LNCaP clone FGC (cell line): ENCODE results near the gene HGS.

ENCODE experiments used
- DNase-seq: peaks from one replicate; pipeline ENCODE4 v3.0.0-alpha.2; 2011; ENCODE audit warnings: low read depth
- H3K4me3 ChIP-seq: 2 replicates; pipeline ENCODE4 v1.5.1; 2011; ENCODE audit warnings: mild to moderate bottlenecking, low read depth, low read length, control low read depth
- CTCF ChIP-seq: IDR thresholded peaks from 2 replicates; pipeline ENCODE4 v1.5.1; 2012; ENCODE audit warnings: mild to moderate bottlenecking; ENCODE audit not compliant: control insufficient read depth, insufficient read depth; ENCODE audit errors: extremely low read depth

The HGS gene

DNA sequence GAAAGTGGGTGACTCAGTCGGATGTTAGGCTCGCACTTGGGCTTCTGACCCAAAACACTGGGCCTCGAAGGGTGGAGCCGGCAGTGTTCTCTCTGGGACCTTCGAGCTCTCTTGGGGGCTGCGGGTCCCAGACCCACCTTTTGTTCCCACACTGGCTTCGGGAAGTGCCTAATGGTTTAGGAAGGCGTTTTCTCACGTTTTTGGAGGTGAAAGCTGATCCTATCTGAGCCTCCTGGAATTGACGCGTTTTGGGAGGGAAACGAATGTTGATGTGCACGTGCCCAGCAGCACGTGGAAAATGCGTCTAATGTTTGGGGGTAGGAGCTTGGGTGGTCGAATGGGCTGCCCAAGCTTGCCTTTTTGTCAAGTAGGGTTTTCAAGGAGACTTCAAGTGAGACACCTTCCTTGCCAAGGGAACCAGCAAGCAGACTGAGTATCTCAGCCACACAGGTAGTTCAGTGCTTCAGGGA is 666 bp downstream of the HGS start:
- TF ChIP-seq CTCF: no peak
- DNase-seq: no peak
- peak overlapping the region; percentile 99 for H3K4me3 ChIP-seq

DNA sequence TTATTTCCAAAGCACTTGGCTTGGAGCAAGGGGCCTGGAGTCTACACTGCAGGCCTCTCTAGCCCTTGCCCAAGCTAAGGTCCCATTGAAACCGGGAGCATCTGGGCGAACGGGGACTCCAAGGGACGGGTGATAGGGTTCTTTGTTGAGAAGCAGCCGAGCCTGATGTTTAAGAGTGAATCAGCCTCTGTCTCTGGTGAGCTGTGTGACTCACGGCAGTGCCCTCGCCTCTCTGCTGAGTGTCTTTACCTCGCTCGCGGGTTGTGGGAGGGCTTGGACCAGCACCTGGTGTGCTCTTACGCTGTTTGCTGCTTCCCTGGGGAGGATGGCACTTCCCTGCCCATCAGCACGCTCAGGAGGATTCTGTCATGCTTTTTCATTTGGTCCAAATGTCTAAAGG is 1.3 kb downstream of the HGS start:
- H3K4me3 ChIP-seq: peak overlapping the region; percentile 99
- no peak for TF ChIP-seq CTCF
- DNase-seq: no peak

DNA sequence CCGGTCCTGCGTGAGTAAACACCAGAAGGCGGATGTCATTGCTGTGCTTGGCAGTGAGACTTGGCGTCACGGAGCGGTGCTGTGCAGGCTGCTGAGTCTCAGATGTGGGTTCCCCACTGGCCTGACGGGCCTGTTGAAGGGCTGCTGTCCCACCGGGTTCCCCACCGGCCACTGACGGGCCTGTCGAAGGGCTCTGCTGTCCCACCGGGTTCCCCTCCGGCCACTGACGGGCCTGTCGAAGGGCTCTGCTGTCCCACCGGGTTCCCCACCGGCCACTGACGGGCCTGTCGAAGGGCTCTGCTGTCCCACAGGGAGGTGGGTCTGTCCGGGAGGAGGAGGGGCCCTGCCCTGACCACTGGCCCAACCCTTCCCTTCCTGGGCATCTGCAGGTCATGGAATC is 2.8 kb downstream of the HGS start:
- no peak for TF ChIP-seq CTCF
- no peak overlapping the region for H3K4me3 ChIP-seq
- no peak for DNase-seq

- no peak overlapping the region for H3K4me3 ChIP-seq
- no peak for DNase-seq
- no peak for TF ChIP-seq CTCF
Measured at GRCh38 chr17:81687770-81688541, 4.1 kb downstream of the HGS start.

- H3K4me3 ChIP-seq: no peak overlapping the region
- TF ChIP-seq CTCF: no peak
- DNase-seq: no peak
Measured at GRCh38 chr17:81688616-81689015, 4.8 kb downstream of the HGS start.

DNA sequence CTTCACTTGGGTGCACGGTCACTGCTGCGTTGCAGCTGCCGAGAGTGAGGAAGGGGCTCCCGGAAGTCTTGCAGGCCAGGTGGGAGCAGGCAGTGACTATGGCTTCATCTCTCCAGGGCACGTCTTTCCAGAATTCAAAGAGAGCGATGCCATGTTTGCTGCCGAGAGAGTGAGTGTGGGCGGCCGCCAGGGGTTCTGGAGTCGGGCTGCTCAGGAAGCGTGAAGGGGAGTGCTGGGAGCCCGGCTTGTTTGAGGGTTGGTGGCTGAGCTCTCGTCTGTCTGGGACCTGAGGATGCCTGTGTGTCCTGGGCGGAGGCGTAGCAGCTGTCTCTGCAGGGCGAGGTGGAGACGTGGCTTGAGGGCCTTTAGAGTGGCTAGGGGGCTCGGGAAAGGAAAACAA is 6.3 kb downstream of the HGS start:
- no peak for DNase-seq
- H3K4me3 ChIP-seq: no peak overlapping the region
- TF ChIP-seq CTCF: no peak

- TF ChIP-seq CTCF: no peak
- H3K4me3 ChIP-seq: no peak overlapping the region
- no peak for DNase-seq
Measured at GRCh38 chr17:81690549-81690948, 6.7 kb downstream of the HGS start.
